Measurements from ENCODE around the gene PJA2. TPM values are rescaled to one million over a fixed set of nuclear protein-coding genes. Genes with fewer than 3 reads are reported as not detected.

Gene PJA2
- total and polyA plus RNA-seq, 2 donors (not counting 3 experiments of a cell fraction or from before 2014, with no cell fraction given), result 24.4 to 64.9 TPM

DNA sequence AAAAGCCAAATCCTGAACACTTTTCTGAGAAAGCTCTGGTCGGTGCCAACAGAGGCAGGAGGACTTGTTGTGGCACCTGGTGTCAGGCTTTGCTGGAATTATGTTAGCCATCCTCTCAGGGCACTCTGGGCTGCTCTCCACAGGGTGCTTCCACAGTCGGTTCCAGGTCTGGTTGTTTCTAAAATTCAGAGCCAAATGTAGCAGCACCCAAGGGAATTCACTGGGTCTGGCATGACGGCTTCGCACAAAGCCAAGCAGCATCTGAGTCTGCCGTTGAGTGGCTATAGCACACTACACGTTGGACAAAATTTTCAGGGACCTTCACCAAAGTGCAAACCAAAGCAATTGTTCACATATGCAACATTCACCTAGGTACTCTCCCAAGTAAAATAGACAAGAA, 110.2 kb downstream of the PJA2 start:
- intact Hi-C loops (cut with micrococcal nuclease), result no loop called here
- Histone ChIP-seq H3K4me3 (replicated peaks in 1 of 3; ENCODE audit: insufficient read depth in 1 of 3, low read depth in 1 of 3, low read length in 3 of 3) (no peak overlapping the region), H3K9me3 (replicated peaks; ENCODE audit: control insufficient read depth, insufficient read depth, low read length) (no peaks in the 10 kb centered on the region), H3K9ac (replicated peaks; ENCODE audit: extremely low read depth, insufficient read depth, low read length) (no peak overlapping the region), H3K27ac (ENCODE audit: insufficient read depth, low read depth, low read length) (no peak overlapping the region), H2AFZ (ENCODE audit: low read depth, low read length) (no peak overlapping the region), H4K20me1 (replicated peaks; ENCODE audit: control insufficient read depth, extremely low read depth, insufficient read depth, low read length) (no peaks in the 10 kb centered on the region), H3K4me1 (ENCODE audit: control insufficient read depth, extremely low read depth, insufficient read depth, low read length) (no peaks in the 10 kb centered on the region), H3K9me1 (replicated peaks; ENCODE audit: control insufficient read depth, extremely low read depth, insufficient read depth, low read length) (no peaks in the 10 kb centered on the region), H3K4me2 (ENCODE audit: insufficient read depth, low read length) (no peak overlapping the region), H3K27me3 (ENCODE audit: control insufficient read depth in 2 of 2, insufficient read depth in 2 of 2, low read length in 2 of 2) (peaks cover 0 to 7% of the 10 kb centered on the region in 2 experiments), H3K36me3 (ENCODE audit: control insufficient read depth in 2 of 2, extremely low read depth in 1 of 2, insufficient read depth in 2 of 2, low read length in 2 of 2) (no peaks in the 10 kb centered on the region), H3K79me2 (ENCODE audit: control insufficient read depth, insufficient read depth, low read length) (no peaks in the 10 kb centered on the region)
- POLR2A ChIA-PET, result no interaction called here
- FAIRE-seq (no peak), DNase-seq (ENCODE audit: low read depth, low spot score) (no peak)
- no TSS peak for BruUV-seq (replicated peaks)
- dilution Hi-C loops (cut with MboI; ENCODE audit: extremely low pct_ligation_motif_present, low sequenced_read_pairs), result no loop called here
- no peak for TF ChIP-seq POLR2AphosphoS5 (IDR thresholded peaks at IDR 0.05; ENCODE audit: insufficient read depth, low read depth, low read length)
- TF ChIP-seq CTCF (IDR thresholded peaks at IDR 0.05; ENCODE audit: extremely low read depth in 1 of 2, insufficient read depth in 1 of 2, low read depth in 1 of 2, low read length in 2 of 2), result no peak
- no peak for TF ChIP-seq FOS (IDR thresholded peaks at IDR 0.05; ENCODE audit: borderline replicate concordance, insufficient read depth, low read length)
- TF ChIP-seq EZH2 (IDR thresholded peaks at IDR 0.05; ENCODE audit: borderline replicate concordance, low read depth, low read length, severe bottlenecking), result no peak
- TF ChIP-seq MYC (IDR thresholded peaks at IDR 0.05; ENCODE audit: low read depth, low read length), result no peak
- CTCF ChIA-PET, result no interaction called here

- no peak overlapping the region for H3K4me3 ChIP-seq (replicated peaks in 1 of 3; ENCODE audit: insufficient read depth in 1 of 3, low read depth in 1 of 3, low read length in 3 of 3)
- FAIRE-seq (no peak), DNase-seq (ENCODE audit: low read depth, low spot score) (no peak)
- H3K79me2 ChIP-seq (ENCODE audit: control insufficient read depth, insufficient read depth, low read length), result no peaks in the 10 kb centered on the region
- POLR2A ChIA-PET, result no interaction called here
- no peaks in the 10 kb centered on the region for H3K9me1 ChIP-seq (replicated peaks; ENCODE audit: control insufficient read depth, extremely low read depth, insufficient read depth, low read length)
- BruUV-seq (replicated peaks), result no TSS peak
- TF ChIP-seq POLR2A (IDR thresholded peaks at IDR 0.05; ENCODE audit: low read depth, low read length), result no peak
- TF ChIP-seq EZH2 (IDR thresholded peaks at IDR 0.05; ENCODE audit: borderline replicate concordance, low read depth, low read length, severe bottlenecking), result no peak
- TF ChIP-seq FOS (IDR thresholded peaks at IDR 0.05; ENCODE audit: borderline replicate concordance, insufficient read depth, low read length), result no peak
- TF ChIP-seq JUN (IDR thresholded peaks at IDR 0.05; ENCODE audit: borderline replicate concordance, insufficient read depth, insufficient read length, low read depth), result no peak
- TF ChIP-seq POLR2AphosphoS5 (IDR thresholded peaks at IDR 0.05; ENCODE audit: insufficient read depth, low read depth, low read length), result no peak
- no peak for TF ChIP-seq GATA2 (IDR thresholded peaks at IDR 0.05; ENCODE audit: insufficient read depth, insufficient read length, low read depth, low read length)
- TF ChIP-seq CTCF (IDR thresholded peaks at IDR 0.05; ENCODE audit: extremely low read depth in 1 of 2, insufficient read depth in 1 of 2, low read depth in 1 of 2, low read length in 2 of 2), result no peak
- TF ChIP-seq MYC (IDR thresholded peaks at IDR 0.05; ENCODE audit: low read depth, low read length), result no peak
- TF ChIP-seq, protein P1, sequence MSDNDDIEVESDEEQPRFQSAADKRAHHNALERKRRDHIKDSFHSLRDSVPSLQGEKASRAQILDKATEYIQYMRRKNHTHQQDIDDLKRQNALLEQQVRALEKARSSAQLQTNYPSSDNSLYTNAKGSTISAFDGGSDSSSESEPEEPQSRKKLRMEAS (IDR thresholded peaks at IDR 0.05; ENCODE audit: insufficient read depth, insufficient read length), result no peak
- intact Hi-C loops (cut with micrococcal nuclease), result no loop called here
- no peaks in the 10 kb centered on the region for H4K20me1 ChIP-seq (replicated peaks; ENCODE audit: control insufficient read depth, extremely low read depth, insufficient read depth, low read length)
- H3K9ac ChIP-seq (replicated peaks; ENCODE audit: extremely low read depth, insufficient read depth, low read length), result no peak overlapping the region
- dilution Hi-C loops (cut with MboI; ENCODE audit: extremely low pct_ligation_motif_present, low sequenced_read_pairs), result no loop called here
- peaks cover 0 to 7% of the 10 kb centered on the region in 2 experiments for H3K27me3 ChIP-seq (ENCODE audit: control insufficient read depth in 2 of 2, insufficient read depth in 2 of 2, low read length in 2 of 2)
- H3K4me2 ChIP-seq (ENCODE audit: insufficient read depth, low read length), result no peak overlapping the region
- H3K36me3 ChIP-seq (ENCODE audit: control insufficient read depth in 2 of 2, extremely low read depth in 1 of 2, insufficient read depth in 2 of 2, low read length in 2 of 2), result no peaks in the 10 kb centered on the region
- H2AFZ ChIP-seq (ENCODE audit: low read depth, low read length), result no peak overlapping the region
- H3K27ac ChIP-seq (ENCODE audit: insufficient read depth, low read depth, low read length), result no peak overlapping the region
- CTCF ChIA-PET, result no interaction called here
- H3K4me1 ChIP-seq (ENCODE audit: control insufficient read depth, extremely low read depth, insufficient read depth, low read length), result no peaks in the 10 kb centered on the region
- H3K9me3 ChIP-seq (replicated peaks; ENCODE audit: control insufficient read depth, insufficient read depth, low read length), result no peaks in the 10 kb centered on the region
Measured at GRCh38 chr5:109298794-109299193, 111.0 kb downstream of the PJA2 start.

Data from endothelial cell of umbilical vein (primary cell).